Skeletal muscle tissue (tissue), 4 donors: ENCODE measurements around the gene AGBL1. TPM values are rescaled to one million over a fixed set of nuclear protein-coding genes. Genes with fewer than 3 reads are reported as not detected.

Source experiments
- H3K27ac ChIP-seq: one replicate; pipeline ENCODE4 v1.7.0; 2013; ENCODE audit warnings: mild to moderate bottlenecking, low read depth, low read length, inconsistent platforms
- H3K27me3 ChIP-seq, 3 donors: one replicate each; pipeline ENCODE4 v1.7.0; 2013; ENCODE audit warnings: low read length in 3 of 3; ENCODE audit not compliant: control insufficient read depth in 3 of 3, insufficient read depth in 3 of 3
- H3K36me3 ChIP-seq, 3 donors: one replicate each; pipeline ENCODE4 v1.7.0; 2013; ENCODE audit warnings: low read length in 3 of 3; ENCODE audit not compliant: control insufficient read depth in 3 of 3, insufficient read depth in 3 of 3
- H3K4me1 ChIP-seq, 3 donors: one replicate each; pipeline ENCODE4 v1.7.0; 2013; ENCODE audit warnings: low read length in 3 of 3, mild to moderate bottlenecking in 3 of 3; ENCODE audit not compliant: control insufficient read depth in 3 of 3, insufficient read depth in 3 of 3
- H3K4me3 ChIP-seq, 3 donors: one replicate each; pipeline ENCODE4 v1.7.0; 2013; ENCODE audit warnings: low read length in 3 of 3
- H3K9ac ChIP-seq, 3 donors: one replicate each; pipeline ENCODE4 v1.7.0; 2013; ENCODE audit warnings: low read length in 3 of 3, mild to moderate bottlenecking in 3 of 3, moderate library complexity in 2 of 3, low read depth in 1 of 3
- H3K9me3 ChIP-seq, 3 donors: one replicate each; pipeline ENCODE4 v1.7.0; 2013; ENCODE audit warnings: low read length in 3 of 3; ENCODE audit not compliant: control insufficient read depth in 3 of 3
- total RNA-seq: library from RNA; depleted of rRNA; stranded (reverse); fragments of >200 nt; gene quantifications from one replicate; pipeline ENCODE4 v1.2.3, GENCODE V29; 2014
- donor health status: Osteomylitis.

The AGBL1 gene
- total RNA-seq, 1 donor from 2014 or later, result 31.3 TPM

- H3K9me3 ChIP-seq, result no peaks in the 10 kb centered on the region
- no peaks in the 10 kb centered on the region for H3K36me3 ChIP-seq
- H3K4me1 ChIP-seq, result no peaks in the 10 kb centered on the region
- no peaks in the 10 kb centered on the region for H3K27me3 ChIP-seq
- no peak overlapping the region for H3K27ac ChIP-seq
- H3K4me3 ChIP-seq, result no peak overlapping the region
- H3K9ac ChIP-seq, result no peak overlapping the region
These were observed 276.1 kb downstream of the AGBL1 start for GRCh38 chr15:86355801-86356200.

GRCh38 chr15:86362555-86362954, 282.9 kb downstream of the AGBL1 start:
- no peaks in the 10 kb centered on the region for H3K36me3 ChIP-seq
- H3K9me3 ChIP-seq, result no peaks in the 10 kb centered on the region
- no peak overlapping the region for H3K27ac ChIP-seq
- H3K27me3 ChIP-seq, result no peaks in the 10 kb centered on the region
- H3K4me3 ChIP-seq, result no peak overlapping the region
- no peak overlapping the region for H3K9ac ChIP-seq
- no peaks in the 10 kb centered on the region for H3K4me1 ChIP-seq

- Histone ChIP-seq H3K4me3 (no peak overlapping the region), H3K9me3 (no peaks in the 10 kb centered on the region), H3K27me3 (no peaks in the 10 kb centered on the region), H3K36me3 (no peaks in the 10 kb centered on the region), H3K9ac (no peak overlapping the region), H3K4me1 (no peaks in the 10 kb centered on the region), H3K27ac (no peak overlapping the region)
These were observed 293.5 kb downstream of the AGBL1 start for GRCh38 chr15:86373147-86373546.

- H3K27me3 ChIP-seq, result no peaks in the 10 kb centered on the region
- no peak overlapping the region for H3K4me3 ChIP-seq
- H3K27ac ChIP-seq, result no peak overlapping the region
- H3K4me1 ChIP-seq, result no peaks in the 10 kb centered on the region
- no peak overlapping the region for H3K9ac ChIP-seq
- H3K36me3 ChIP-seq, result no peaks in the 10 kb centered on the region
- H3K9me3 ChIP-seq, result no peaks in the 10 kb centered on the region
These were observed 296.1 kb downstream of the AGBL1 start for GRCh38 chr15:86375733-86376280.

GRCh38 chr15:86377914-86378313, 298.2 kb downstream of the AGBL1 start:
- Histone ChIP-seq H3K9me3 (no peaks in the 10 kb centered on the region), H3K9ac (no peak overlapping the region), H3K4me3 (no peak overlapping the region), H3K4me1 (no peaks in the 10 kb centered on the region), H3K27ac (no peak overlapping the region), H3K36me3 (no peaks in the 10 kb centered on the region), H3K27me3 (no peaks in the 10 kb centered on the region)

GRCh38 chr15:86382341-86382740, 302.7 kb downstream of the AGBL1 start:
- no peaks in the 10 kb centered on the region for H3K4me1 ChIP-seq
- H3K9ac ChIP-seq, result no peak overlapping the region
- H3K9me3 ChIP-seq, result no peaks in the 10 kb centered on the region
- no peaks in the 10 kb centered on the region for H3K36me3 ChIP-seq
- H3K27me3 ChIP-seq, result no peaks in the 10 kb centered on the region
- no peak overlapping the region for H3K27ac ChIP-seq
- H3K4me3 ChIP-seq, result no peak overlapping the region

GRCh38 chr15:86383611-86384010, 303.9 kb downstream of the AGBL1 start:
- no peak overlapping the region for H3K9ac ChIP-seq

GRCh38 chr15:86384186-86384585, 304.5 kb downstream of the AGBL1 start:
- Histone ChIP-seq H3K4me1 (no peaks in the 10 kb centered on the region), H3K4me3 (no peak overlapping the region), H3K36me3 (no peaks in the 10 kb centered on the region), H3K9me3 (no peaks in the 10 kb centered on the region), H3K27ac (no peak overlapping the region), H3K9ac (no peak overlapping the region), H3K27me3 (no peaks in the 10 kb centered on the region)

More at GRCh38 chr15:86383611-86384010, 303.9 kb downstream of the AGBL1 start:
- Histone ChIP-seq H3K4me3 (no peak overlapping the region), H3K4me1 (no peaks in the 10 kb centered on the region), H3K36me3 (no peaks in the 10 kb centered on the region), H3K27me3 (no peaks in the 10 kb centered on the region), H3K9me3 (no peaks in the 10 kb centered on the region), H3K27ac (no peak overlapping the region)

- Histone ChIP-seq H3K4me1 (no peaks in the 10 kb centered on the region), H3K9ac (no peak overlapping the region), H3K9me3 (no peaks in the 10 kb centered on the region), H3K27ac (no peak overlapping the region), H3K4me3 (no peak overlapping the region), H3K36me3 (no peaks in the 10 kb centered on the region), H3K27me3 (no peaks in the 10 kb centered on the region)
These were observed 312.6 kb downstream of the AGBL1 start for GRCh38 chr15:86392296-86392695.

GRCh38 chr15:86392874-86393273, 313.2 kb downstream of the AGBL1 start:
- Histone ChIP-seq H3K9ac (no peak overlapping the region), H3K4me1 (no peaks in the 10 kb centered on the region), H3K36me3 (no peaks in the 10 kb centered on the region), H3K27ac (no peak overlapping the region), H3K27me3 (no peaks in the 10 kb centered on the region), H3K4me3 (no peak overlapping the region), H3K9me3 (no peaks in the 10 kb centered on the region)

- Histone ChIP-seq H3K9me3 (no peaks in the 10 kb centered on the region), H3K9ac (no peak overlapping the region), H3K36me3 (no peaks in the 10 kb centered on the region), H3K27ac (no peak overlapping the region), H3K27me3 (no peaks in the 10 kb centered on the region), H3K4me1 (peaks cover 4 to 11% (median 7%) of the 10 kb centered on the region in 3 donors), H3K4me3 (no peak overlapping the region)
These were observed 315.2 kb downstream of the AGBL1 start for GRCh38 chr15:86394866-86395265.
